Globus pallidus (tissue), 1 donor: ENCODE measurements around the gene CDH1.

ENCODE experiments used
- DNase-seq: peaks from one replicate; pipeline ENCODE4 v3.0.0-alpha.2; 2015; ENCODE audit warnings: low spot score

CDH1 gene

DNA sequence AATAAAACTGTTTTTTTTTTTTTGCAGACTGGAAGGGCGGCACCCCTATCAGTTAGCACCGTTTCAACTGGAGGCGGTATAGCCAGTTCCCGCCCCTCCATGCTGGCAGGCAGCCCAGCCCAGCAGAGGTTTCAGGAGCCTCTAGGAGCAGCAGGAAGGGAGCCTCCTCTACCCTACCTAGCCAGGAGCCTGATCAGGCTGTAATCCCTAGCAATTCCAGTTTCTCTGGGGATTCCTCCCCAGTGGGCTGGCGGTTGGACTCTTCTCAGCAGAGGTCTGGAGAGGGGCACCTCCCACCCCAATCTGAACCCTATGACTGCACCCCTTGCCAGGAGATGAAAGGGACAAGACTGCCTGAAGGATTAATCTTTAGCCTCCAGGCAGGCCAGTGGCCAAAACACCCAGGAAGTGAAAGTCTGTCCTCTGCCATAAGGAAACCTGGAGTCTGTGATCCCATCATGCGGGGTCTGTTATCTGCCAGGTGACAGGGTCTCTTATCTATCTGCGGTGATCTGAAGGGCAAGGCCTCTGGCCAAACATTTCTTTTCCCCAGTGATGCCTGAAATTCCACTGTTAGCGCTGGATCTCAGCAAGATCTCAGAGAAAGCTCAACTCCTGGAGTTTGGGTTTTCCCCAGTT, 4.9 kb upstream of the CDH1 start:
- no peak for DNase-seq

DNA sequence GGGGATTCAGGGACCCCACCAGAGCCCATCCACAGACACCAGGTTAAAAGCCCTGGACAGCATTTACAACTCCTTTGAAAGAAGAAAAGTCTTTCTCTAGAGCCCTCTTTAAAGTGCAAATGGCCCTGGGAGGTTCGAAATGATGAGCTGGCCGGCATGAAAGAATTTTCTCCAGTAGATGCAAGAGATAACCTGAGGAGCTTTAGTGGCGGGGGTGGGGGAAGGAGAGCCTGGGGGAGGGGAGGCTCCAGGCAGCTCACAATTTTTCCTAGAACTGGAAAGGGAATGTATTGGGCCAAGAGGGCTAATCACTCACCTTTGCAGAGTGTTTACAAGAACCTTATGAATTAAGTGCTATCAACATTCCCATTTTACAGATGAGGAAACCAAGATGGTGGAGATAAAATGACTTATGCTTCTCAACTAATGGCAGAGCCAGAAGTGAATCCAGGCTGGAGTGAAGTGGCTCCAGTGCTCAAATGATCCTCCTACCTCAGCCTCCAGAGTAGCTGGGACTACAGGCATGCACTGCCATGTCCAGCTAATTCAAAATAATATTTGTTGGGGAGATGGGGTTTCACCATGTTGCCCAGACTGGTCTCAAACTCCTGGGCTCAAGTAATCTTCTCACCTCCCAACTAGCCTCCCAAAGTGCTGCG, 4.2 kb upstream of the CDH1 start:
- DNase-seq = no peak

DNA sequence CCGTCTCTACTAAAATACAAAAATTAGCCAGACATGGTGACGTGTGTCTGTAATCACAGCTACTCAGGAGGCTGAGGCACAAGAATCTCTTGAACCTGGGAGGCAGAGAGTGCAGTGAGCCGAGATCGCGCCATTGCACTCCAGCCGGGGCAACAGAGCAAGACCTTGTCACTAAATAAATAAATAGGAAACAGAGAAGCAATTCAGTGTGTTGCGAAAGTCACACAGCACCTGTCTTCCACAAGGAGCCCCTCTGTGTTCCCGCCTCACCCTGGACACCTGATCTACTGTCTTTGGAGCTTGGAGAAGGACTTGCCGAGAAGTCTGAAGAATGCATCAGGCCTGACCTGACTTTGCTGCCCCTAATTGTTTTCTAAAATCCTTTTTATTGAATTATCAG, 3.5 kb upstream of the CDH1 start:
- no peak for DNase-seq

DNA sequence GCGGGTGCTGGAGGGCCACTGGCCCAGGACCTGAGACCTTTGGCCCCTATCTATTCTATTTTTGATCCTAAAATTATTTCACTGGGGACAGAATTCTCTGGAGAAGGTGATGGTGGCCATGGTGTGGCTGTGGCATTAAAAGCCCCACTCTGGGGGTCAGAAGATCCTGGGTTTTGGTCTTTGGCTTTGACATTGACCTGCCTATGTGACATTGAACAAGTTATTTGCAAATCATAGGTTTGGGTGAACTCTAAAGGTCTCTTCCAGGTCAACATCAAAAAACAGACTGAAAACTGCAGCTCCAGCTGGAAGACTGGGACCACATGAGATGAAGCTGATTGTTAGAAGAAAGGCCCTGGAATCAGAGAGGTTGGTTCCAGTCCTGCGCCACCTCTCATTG, 2.3 kb upstream of the CDH1 start:
- DNase-seq = no peak

GRCh38 chr16:68736561-68736960, 531 bp upstream of the CDH1 start:
- DNase-seq = no peak

GRCh38 chr16:68737730-68738629, 888 bp downstream of the CDH1 start:
- no peak for DNase-seq

DNA sequence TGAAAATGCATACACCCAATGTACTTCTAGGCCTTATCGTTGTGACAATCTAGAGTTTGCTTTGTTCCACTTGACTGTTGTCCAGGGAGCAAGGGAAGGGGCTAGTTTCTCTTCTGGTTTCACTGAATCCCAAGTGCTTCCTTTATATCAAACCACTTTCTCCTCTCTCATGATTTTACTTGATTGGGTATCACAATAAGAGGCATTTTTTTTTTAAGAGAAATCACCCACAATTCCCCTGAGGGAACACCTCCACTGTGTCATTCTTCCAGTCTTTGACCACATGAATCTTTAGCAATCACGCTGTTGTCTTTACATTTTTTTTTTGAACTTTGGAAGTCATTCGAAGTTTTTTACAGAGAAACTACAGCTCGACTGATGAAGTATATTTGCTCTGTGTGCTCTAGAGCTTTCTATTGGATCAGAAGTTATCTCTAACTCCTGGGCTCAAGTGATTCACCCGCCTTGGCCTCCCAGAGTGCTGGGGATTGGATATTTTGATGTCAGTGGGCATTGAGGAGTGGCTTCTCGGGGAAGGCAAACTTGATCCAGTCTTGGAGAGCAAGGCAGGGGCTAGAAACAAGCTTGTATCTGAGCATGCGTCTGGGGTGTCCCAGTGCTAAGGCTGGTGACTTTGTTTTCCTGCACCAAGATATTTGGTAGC, 3.0 kb downstream of the CDH1 start:
- DNase-seq = no peak

GRCh38 chr16:68740628-68741346, 3.7 kb downstream of the CDH1 start:
- DNase-seq = no peak

- DNase-seq = no peak
Observed at GRCh38 chr16:68743664-68744063, 6.6 kb downstream of the CDH1 start.

DNA sequence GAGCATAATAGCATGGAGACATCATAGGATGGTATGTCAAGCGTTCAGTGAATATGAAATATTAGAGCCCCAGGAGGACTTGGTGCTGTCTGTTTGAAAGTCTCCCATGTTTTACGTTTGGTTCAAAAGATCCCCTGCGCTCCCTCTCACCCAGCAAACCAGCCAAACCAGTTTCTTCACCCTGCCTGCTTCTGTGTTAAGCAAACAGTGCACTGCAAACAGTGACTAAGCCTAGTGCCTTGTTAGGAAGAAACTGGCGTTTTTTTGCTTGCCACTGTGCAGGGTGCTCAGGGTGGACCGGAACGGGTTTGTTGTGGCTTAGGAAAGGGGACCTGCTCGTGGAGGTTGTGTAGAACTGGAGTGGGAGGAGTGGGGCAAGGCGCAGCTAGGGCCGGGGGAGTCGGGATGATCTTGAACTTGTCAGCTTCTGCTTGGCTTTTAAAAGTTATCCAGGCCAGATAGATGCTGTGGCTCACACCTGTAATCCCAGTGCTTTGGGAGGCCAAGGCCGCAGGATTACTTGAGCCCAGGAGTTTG, 7.7 kb downstream of the CDH1 start:
- DNase-seq = no peak

DNA sequence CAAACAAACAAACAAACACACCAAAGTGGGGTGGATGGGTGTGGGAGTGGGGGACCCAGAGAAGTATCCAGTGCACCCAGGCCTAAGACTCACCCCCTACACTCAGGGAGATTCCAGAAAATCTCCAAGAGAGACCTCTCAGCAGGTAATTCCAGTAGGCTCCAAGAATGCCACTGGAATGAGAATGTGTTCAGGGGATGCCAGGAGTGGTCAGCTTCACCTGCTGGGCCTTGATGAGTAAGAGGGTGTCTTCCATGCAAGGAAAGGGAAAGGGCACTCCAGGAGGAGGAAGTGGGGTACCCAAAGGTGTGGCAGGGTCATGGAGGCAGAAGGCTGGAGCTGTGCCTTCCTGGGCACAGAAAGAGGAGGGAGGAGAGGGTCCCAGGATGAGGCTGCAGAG, 9.9 kb downstream of the CDH1 start:
- DNase-seq = no peak

DNA sequence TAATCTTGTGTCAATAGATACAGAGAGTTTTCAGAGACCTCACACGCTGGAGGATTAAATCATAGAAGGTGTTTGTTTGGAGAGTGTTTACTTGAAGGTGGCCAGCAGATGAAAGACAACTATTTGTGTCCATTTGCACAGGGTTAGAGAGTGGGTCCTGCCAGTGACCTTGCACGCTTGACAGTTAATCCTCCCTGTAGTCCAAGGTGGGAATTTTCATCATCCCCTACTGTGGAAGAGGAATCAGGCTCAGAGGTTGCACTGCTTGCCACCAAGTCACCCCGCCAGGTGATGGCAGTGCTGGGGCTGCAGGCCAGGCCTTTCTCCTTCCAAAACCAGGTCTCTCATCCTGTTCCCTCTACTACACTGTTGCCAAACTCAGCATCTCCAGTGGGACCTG, 12.3 kb downstream of the CDH1 start:
- no peak for DNase-seq

GRCh38 chr16:68750193-68750695, 13.2 kb downstream of the CDH1 start:
- DNase-seq = no peak

DNA sequence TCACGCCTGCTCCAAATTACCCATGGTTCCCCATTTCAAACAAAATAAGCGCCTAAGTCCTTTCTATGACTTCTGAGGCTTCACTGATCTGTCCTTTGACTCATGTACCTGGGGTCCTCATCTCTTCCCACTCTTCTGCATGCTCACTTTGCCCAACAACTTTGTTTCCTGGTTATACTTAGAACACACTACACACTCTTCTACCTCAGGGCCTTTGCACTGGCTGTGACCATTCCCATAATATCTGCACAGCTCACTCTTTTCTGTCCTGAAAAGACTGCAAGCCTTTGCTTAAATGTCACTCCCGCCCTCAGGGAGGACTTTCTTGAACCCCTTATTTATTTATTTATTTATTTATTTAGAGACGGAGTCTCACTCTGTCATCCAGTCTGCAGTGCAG, 14.1 kb downstream of the CDH1 start:
- no peak for DNase-seq

- no peak for DNase-seq
Observed at GRCh38 chr16:68752602-68753001, 15.5 kb downstream of the CDH1 start.

GRCh38 chr16:68754084-68754792, 17.1 kb downstream of the CDH1 start:
- no peak for DNase-seq

GRCh38 chr16:68756239-68756915, 19.3 kb downstream of the CDH1 start:
- DNase-seq = no peak

- no peak for DNase-seq
Observed at GRCh38 chr16:68757625-68757935, 20.5 kb downstream of the CDH1 start.

DNA sequence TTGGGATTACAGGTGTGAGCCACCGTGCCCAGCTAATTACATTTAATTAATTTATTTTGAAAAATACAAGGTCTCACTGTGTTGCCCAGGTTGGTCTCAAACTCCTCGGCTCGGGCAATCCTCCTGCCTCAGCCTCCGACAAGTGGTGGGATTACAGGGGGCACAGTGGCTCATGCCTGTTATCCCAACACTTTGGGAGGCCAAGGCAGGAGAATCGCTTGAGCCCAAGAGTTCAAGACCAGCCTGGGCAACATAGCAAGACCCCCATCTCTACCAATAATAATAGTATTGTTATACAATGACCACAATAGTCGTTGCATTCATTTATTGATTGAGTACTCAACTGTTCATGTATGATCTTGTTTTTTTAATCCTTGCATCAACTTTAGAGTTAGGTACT, 22.0 kb downstream of the CDH1 start:
- no peak for DNase-seq

DNA sequence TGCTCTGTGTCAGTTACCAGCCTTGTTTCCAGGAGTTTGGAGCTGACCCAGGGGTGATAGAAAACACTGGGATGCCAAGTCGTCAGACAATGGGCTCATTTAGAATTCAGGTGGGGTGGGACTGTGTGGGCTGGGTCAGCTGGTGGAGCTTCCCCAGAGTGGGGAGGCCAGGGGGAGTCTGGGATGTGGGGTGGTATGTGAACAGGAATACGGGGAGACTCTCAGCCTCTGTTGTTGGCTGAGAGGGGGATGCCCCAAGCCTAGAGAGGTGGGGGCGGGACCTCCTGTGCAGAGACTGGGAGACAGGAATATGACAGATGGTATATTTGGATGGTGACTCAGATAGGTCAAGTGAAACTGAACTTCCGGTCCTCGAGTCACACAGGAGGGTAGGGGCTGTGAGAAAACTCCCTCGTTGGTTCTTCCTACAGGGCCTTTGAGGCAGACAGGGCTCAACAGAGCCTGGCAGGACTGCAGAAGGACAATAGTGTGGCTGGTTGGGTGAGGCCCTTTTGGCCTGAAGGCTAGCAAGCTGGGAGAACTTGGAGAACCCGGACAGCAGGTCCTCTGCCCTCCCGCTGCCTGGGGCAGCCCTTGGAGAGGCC, 23.7 kb downstream of the CDH1 start:
- DNase-seq = peak; percentile 86
